ENCODE measurements around the gene EPHB1.
"Not testable (repeated sequence)": the region's sequence is repeated elsewhere in the genome, so short reads cannot be mapped to it uniquely, and the experiment has no call there.

EPHB1 gene

DNA sequence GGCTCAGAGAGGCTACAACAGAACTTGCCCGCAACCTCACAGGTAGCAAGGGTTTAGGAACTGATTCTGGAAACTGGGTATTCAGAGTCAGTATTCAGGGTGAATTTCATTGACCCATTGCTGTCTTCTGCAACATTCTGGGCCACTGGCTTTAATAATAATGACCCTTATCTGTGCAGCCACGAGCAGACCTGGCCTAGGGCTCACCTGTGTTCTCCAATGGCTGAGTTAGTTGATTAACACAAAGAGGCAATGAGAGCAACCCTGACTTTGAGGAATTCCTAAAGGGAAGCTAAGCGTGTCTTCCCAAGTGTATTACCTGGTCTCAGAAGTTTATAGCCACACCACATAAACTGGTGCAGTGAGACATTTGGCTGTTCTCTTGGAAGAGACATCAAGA is 289.9 kb downstream of the EPHB1 start:
- DNase-seq (ENCODE audit: low spot score) = no peak

DNA sequence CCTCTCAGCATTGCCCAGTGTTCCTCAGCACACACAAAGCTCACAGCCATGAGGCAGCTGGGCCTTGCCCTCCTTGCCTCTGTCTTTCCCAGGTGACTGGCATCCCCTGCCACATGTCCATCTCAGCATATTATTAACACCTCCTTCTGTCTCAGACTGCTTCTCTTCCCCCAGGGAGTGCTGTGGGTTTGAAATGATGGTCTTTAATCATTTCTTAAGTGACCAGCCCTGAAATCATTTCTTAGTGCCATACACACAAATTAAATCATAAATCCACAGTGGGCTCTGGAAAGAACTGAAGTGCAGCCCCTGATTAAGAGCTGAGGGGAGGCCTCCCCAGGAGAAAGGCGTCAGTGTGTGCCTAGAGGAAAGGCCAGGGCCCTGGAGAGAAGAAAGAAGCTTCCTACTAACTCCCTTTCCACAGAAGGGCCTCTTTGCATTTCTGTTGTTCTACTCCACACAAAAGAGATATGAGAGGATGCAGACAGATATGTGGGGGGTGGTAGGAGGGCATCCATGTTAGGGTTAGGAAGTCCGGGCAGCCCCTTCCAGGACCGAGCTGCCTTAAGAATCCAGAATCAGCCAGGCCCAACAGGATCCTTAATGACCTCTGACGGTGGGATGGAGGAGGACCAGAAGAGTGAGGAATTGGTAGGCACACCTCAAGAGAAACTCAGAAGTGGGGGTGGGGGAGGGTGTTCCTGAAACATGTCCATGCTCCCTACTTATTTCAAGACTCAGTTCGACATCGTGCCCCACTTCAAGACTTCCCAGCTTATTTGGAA is 290.8 kb downstream of the EPHB1 start:
- no peak for DNase-seq (ENCODE audit: low spot score)

DNA sequence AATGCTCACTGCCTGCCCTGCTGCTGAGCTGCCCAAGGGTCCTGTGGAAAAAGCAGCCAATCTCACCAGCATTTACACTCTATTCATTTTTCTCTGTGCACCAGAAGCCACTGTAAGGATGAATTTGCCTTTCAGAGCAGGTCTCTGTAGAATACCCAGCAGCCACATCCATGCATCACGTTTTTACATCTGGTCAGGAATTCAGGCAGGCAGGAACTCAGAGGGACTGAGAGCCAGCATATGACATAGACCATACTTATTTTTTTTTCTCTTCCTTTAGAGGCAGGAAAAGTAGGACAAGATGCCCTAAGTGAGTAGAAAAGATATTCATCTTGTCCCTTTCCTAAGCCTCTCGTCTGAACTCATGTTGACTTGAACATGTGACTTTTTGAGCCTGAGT is 292.7 kb downstream of the EPHB1 start:
- no peak for DNase-seq (ENCODE audit: low spot score)

DNA sequence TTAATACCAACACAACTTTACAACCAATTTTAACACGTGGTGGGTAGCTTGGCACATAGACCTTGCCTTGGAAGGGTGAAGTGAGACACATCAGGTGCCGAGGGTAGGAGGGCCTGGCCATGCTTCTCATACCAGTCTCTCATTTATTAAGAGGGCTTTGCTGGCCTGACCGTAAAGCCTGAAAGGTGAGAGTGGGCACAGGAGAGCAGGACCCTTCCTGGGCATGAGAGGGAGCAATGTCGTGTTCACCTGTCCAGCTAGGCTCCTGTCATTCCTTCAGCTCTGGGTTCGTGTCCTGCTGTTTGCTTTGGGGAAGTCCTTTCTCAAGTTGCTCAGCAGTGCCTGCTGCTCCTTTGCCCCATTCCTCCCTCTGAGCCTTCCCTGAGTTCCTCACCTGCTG is 294.4 kb downstream of the EPHB1 start:
- DNase-seq (ENCODE audit: low spot score) = no peak

DNA sequence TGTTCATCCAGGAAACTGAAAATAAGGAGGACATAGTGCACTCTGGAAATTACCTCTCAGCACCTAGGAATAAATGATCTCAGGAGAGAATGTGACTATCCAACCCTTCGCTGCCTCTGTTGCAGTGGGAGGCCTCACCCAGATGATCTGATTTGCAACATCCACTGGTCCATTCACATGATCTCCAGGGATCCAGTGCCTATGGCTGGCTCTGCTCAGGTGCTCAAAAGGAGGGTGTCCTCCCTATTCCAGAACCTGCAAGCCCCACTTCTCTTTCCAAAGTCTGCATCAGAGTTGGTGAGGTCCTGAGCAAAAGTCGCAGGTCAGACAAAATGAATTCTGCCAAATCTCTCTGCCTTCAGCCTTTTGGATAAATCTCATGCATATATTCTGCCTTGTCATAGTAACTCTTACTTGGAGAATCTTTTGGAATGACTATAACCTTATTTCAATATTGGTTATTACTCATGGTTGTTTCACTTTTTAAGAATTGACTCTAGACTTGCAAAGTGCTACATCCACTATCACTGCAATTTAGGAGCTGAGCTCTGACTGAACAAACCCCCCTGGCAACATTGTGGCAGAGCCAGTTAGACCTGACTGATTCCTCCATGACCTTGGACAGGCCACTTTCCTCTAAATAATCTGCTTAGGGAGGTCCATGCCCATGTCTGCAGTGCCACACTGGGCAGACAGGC is 295.1 kb downstream of the EPHB1 start:
- no peak for DNase-seq (ENCODE audit: low spot score)

DNA sequence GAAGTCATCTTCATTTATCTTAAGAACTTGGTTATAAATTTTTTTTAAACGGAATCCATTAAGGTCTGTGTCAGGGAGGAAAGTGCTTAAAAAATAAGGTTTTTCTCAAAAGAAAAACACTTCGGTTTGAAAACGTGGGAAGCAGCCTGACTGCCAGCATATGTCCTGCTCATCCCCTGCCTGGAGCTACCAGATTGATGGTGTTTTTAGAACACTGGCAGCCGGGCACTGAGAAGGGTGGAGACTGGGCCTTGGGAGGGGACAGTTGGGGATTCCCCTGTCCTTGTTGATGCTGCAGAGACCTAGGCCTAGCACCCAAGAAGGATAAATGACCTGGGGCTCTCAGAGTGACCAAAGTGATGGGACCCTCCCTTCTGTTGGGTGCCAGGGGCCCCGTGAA is 296.9 kb downstream of the EPHB1 start:
- no peak for DNase-seq (ENCODE audit: low spot score)

DNA sequence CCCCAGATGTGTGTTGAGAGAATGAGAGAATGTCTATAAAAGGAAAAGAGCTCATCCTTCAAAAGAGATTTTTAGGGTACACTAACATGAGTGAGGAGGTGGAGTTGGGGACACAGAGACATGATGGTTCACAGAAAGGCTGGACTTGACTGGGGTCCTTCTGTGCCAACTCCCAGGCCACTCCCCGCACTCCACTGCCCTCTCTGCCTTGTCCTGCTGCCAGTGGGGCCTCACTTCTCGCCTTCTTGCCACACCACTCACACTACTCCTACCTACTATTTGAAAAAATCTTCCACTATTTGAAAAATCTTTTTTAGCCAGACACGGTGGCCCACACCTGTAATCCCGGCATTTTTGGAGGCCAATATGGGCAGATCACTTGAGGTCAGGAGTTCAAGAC is 298.1 kb downstream of the EPHB1 start:
- DNase-seq (ENCODE audit: low spot score) = no peak

DNA sequence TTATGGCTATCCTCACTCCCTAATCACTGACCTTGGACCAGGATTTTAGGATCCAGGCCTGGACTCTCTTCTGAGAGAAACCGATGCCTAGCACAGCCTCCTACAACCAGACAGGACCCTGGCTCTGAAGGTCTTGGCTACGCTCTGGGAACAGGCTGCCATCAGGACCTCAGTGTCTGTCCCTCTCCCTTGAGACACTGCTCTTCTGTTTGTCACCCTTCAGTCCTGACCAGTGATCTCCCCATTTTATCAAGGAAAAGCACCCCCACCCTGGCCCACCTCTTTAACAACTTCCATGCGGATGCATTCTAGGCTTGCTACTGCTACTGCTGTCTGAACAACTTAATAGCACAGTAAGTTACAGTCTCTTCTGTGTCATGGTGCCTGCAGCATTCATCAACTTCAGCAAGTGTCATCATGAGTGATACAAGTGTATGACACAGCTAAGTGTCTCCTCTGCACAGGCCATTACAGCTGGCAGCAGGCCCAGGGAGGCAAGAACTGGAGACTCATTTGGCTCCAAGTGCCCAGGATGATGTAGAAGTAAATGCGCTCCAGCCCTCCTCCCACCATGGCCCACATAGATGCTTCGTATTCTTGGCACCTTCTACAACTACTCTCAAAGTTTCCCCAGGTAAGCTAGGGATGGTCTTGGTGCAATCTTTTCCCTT is 302.4 kb downstream of the EPHB1 start:
- DNase-seq (ENCODE audit: low spot score) = no peak

DNA sequence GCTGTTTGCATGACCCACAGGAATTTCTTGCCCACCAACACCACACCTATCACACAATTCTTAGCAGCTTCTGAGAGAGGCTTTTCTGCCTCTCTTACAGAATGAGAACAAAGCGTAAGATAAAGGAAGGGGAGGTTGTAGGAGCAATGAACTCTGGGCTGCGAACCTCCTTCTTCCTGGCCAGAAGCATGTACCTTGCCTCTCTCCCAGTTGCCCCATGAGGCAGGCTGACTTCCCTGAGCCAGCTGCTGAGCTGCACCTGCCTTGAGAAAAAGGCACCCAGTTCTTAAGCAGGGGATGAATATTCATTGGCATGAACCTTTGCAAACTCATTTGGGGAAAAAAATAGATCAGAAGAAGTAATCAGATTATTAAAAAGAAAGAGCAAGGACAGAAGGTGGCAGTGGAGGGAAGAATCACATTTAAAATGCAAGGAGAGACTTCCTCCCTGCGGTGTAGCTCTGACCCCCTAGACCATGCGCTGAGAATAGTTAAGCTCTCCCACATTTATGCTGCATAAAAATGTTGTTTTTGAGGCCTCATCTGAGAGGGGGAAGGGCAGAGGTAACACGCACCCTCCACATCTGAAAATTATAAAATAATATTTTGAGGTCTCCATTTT is 304.8 kb downstream of the EPHB1 start:
- no peak for DNase-seq (ENCODE audit: low spot score)

DNA sequence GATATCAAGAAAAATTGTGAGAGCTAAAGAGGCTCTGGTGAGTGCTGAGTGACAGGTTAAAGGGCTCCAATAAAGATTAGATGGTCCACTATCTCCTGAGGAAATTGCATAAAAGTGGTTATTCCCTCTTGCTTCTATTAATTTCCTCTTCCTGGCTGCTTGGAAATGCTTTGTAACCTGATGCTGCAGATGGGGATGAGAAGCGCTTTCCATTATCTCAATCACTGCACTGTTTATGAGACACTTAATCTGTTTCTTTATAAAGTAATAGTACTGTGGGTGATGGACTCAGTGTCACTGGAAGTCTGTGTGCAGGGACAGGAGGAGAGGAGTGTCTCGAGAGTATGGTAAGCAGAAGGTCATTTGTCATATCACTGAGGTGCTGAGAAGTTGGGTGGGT is 305.3 kb downstream of the EPHB1 start:
- no peak for DNase-seq (ENCODE audit: low spot score)

DNA sequence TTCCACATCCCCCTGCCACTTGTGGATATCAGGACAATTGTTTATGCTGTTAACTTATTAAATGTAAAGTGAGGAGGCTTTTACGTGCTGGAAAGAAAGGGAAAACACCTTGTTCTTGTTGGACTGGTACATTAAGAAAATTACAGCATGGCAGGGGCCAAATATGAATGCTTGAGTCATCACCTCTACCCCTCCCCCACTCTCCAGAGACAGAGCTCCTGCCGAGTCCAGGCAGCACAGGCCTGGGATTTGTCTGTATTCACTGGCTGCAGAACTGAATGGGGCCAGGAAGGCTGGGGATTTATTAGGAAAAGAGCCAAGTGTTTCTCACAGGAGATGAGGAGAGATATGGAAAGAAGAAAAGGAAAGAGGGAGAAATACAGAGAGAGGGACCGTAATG is 308.9 kb downstream of the EPHB1 start:
- no peak for DNase-seq (ENCODE audit: low spot score)

DNA sequence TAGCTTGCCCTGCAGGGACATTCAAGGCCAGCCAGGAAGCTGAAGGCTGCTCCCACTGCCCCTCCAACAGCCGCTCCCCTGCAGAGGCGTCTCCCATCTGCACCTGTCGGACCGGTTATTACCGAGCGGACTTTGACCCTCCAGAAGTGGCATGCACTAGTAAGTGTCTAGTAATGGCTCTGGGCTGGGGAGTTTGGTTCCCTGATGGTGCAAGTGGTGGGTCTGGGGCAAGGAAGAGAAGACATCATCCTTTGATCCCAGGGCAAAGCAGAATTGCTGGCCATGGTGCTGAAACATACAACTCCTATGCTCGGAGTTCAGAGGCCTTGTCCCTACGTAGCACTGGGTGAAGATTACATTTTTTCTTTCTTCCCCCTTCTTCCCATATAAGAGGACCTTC is 311.4 kb downstream of the EPHB1 start:
- no peak for DNase-seq (ENCODE audit: low spot score)

DNA sequence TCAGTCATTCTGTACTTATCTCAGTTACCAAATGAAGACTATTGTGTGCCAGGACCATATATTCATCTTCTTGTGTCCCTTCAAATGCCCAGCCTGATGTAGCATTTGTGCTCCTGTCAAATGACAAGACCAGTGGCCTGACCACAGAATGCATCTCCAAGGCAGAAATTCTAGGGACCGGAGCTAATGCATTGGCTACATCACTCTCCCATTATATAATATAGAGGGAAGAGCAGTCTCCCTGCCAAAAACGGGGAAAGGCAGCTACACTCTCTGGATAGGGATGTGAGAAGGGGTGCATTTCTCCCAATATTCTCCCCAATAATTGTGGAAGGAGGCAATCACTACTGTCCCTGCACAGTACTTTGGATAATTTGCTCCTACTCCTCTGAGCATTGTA is 312.0 kb downstream of the EPHB1 start:
- no peak for DNase-seq (ENCODE audit: low spot score)

DNA sequence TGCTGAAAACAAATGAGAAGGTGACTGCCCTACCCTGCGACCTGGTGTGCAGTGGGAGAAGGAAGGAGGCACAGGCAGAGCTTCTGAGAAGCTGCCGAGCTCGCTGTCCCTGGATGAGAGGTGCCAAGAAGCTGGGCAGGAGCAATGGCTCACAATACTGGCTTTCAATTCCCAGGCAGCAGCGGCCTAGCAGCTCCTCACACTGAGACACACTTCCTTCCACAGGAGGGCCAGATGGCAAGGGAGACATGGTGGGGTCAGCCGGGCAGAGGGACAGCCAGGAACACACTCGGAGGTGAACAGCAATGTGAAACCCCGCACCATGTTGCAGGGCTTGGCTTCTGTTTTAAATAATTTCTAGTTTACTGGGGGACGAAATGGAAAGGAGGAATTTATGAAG is 314.6 kb downstream of the EPHB1 start:
- DNase-seq (ENCODE audit: low spot score) = no peak

DNA sequence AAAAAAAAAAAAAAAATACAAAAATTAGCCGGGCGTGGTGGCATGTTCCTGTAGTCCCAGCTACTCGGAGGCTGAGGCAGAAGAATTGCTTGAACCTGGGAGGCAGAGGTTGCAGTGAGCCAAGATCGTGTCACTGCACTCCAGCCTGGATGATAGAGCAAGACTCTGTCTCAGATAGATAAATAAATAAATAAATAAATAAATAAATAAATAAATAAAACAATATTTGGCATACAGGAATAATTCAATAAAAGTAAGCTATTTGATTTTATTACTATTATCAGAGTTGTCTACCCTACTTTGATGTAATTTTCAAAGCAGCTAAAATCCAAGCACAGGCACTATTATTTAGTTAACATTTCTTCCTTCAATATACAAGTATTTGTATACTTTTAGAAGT is 319.5 kb downstream of the EPHB1 start:
- not testable (repeated sequence) for DNase-seq (ENCODE audit: low spot score)

DNA sequence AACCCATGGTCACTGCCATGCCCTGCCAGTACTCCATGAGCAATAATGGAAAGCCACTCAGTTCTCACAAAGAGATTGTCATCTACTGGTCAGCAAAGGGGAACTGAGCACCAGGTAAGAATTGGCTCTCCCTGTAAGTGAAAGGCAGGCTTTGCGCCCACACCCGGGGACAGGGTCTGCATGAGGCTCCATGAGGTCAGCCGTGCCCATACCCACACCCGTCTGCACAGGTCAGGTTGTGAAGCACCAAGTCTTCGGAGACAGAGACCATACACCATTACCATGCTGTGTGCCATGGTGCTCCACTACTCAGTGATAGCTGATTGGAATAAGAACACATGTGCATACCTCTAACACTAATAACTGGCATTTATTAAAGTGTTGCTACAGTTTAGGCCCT is 322.9 kb downstream of the EPHB1 start:
- no peak for DNase-seq (ENCODE audit: low spot score)

DNA sequence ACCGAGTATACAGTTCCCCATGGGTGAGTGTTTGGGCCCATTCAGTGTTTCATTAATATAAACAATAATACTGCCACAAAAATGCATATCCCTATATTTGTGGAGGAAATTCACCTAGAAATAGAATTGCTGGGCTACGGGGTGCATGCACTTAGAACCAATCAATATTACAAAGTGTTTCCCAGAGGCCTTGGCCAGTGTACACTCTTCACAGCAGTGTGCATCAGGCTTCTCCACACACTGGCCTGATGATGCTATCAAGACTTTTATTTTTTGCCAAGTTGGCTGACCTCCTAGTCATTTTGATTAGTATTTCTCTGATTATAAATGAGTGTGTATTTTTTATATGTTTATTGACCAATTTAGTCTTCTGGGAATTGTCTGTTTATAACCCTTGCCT is 323.7 kb downstream of the EPHB1 start:
- no peak for DNase-seq (ENCODE audit: low spot score)

DNA sequence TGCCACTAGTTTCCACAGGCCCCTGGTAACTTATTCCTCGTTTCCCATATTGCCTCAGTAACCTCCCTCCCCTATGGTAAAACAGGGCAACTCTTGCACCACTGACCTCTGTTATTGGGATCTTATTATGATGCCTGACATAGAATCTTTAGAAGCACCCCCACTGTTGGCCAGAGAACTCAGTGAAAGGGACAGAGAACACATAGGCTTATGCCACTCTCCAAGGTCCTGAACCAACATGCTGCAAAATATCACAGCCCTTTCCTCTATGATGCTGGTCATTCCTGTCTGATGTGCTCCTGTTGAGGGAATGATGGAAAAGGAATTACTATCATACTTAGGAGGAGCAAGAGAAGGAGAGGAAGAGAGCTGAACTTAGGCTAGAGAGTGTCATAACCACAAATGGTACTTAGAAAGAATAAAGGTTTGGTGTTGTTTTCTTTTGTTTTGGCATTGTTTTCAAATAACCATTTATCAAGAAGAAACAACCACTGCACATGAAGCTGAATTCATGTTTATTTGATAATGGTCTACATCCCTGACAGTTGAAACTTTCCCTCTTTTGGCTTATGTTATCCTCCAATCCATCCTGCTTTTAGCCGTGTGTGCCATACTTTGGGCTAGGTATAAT is 330.2 kb downstream of the EPHB1 start:
- DNase-seq (ENCODE audit: low spot score) = no peak

DNA sequence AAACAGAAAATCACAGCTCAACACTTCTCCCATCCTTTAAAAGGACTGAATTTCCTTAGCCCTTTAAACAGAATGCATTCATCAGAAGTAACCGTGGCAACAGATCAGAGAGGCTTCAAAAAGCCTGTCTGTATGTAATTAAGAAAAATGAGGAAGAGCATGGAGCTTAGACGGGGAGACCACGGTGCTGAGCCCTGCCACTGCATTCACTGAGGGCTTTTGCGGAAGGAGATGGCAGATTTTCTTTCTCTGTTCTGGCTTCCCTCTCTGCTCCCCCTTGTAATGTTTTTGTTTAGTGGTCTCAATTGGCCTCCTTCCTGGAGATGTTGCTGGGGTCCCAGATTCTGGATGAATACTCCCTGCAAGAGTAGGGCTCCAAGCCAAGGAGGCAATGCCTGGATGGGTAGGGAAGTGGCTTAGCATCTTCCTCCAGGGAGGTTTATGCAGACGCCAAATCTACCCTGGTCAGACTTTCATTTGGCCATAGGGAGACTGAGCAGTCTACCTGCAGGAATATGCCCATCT is 332.9 kb downstream of the EPHB1 start:
- DNase-seq (ENCODE audit: low spot score) = no peak

DNA sequence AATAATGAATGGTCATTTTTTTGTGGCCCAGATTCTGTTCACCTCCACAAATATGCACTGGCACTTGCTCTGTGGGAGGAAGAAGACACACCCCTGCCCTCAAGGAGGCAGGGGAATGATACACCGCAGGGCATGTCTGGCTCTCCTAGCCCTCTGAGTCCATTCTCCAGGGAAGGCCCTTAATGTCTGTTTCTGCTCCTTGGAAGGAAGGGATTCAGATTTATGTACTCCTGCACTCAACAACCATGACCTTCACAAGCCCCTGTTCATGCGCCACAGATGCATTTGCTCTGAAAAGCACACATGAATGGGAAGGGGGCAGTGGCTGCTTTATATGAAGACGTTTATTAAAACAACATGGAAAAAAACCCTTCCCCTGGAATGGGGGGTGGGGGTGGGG is 333.8 kb downstream of the EPHB1 start:
- no peak for DNase-seq (ENCODE audit: low spot score)

DNA sequence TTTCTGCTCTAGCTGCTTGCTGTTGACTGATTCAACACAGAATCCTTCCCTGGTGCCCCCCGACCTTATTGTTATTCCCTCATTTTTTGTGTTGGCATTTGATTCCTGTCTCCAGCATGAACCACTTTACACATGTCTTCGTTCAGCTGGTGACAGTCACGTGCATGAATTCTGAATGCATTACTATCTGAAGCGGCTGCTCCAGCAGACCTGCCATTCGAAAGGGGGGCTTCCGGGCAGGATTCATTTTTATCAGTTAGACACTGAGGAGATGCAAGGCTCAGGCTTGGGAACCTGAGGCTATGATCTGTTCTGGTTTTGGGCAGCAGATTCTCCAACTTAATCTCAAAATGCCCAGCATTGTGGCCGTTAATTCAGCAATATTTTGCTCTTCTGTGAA is 336.2 kb downstream of the EPHB1 start:
- no peak for DNase-seq (ENCODE audit: low spot score)
